Measurements from ENCODE around the gene KDM4C. TPM values are rescaled to one million over a fixed set of nuclear protein-coding genes. Genes with fewer than 3 reads are reported as not detected.

The KDM4C gene
- total RNA-seq, 2 experiments from 2014 or later: 51.5 to 60.3 TPM

DNA sequence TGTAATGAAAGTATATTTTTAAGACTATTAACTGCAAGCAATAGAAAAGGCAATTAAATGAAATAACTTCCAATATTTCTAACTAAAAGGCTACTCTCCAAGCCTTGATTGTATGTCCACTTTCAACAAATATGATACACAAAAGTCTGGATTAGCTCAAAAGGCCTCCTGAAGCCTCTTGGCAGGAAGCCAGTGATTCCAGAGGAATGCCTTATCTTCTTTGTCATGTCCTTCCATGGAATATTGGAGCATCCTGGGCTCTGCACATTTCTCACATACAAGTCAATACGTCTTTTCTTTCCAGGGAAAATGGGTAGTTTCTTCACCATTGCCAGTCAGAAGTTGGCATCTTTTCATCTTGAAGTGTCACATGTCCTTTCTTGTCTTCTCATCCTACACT is 357.8 kb downstream of the KDM4C start:
- BruUV-seq (replicated peaks): no TSS peak
- POLR2A ChIA-PET: interaction anchor here (0.6 kb wide), 1 partner anchor 250 kb away, joined by 3 read pairs; no protein-coding TSS in a partner anchor
- CTCF ChIA-PET (ENCODE audit: unreplicated experiment): no interaction called here

GRCh38 chr9:7117676-7118561 is 360.1 kb downstream of the KDM4C start:
- ChIA-PET POLR2A (interaction anchor here (1.2 kb wide), 1 partner anchor 48 kb away, joined by 3 read pairs; no protein-coding TSS in a partner anchor), CTCF (ENCODE audit: unreplicated experiment) (no interaction called here)
- no peak for TF ChIP-seq EZH2phosphoT487 (IDR thresholded peaks at IDR 0.05; ENCODE audit: borderline replicate concordance, low read depth, low read length)
- TF ChIP-seq, protein P1, sequence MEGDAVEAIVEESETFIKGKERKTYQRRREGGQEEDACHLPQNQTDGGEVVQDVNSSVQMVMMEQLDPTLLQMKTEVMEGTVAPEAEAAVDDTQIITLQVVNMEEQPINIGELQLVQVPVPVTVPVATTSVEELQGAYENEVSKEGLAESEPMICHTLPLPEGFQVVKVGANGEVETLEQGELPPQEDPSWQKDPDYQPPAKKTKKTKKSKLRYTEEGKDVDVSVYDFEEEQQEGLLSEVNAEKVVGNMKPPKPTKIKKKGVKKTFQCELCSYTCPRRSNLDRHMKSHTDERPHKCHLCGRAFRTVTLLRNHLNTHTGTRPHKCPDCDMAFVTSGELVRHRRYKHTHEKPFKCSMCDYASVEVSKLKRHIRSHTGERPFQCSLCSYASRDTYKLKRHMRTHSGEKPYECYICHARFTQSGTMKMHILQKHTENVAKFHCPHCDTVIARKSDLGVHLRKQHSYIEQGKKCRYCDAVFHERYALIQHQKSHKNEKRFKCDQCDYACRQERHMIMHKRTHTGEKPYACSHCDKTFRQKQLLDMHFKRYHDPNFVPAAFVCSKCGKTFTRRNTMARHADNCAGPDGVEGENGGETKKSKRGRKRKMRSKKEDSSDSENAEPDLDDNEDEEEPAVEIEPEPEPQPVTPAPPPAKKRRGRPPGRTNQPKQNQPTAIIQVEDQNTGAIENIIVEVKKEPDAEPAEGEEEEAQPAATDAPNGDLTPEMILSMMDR (conservative IDR thresholded peaks at IDR 0.05; ENCODE audit: low read length): no peak
- Histone ChIP-seq H3K36me3 (ENCODE audit: insufficient read depth, low read length) (no peaks in the 10 kb centered on the region), H3K9me3 (ENCODE audit: low read length) (no peaks in the 10 kb centered on the region), H3K27ac (ENCODE audit: low read depth, low read length, poor library complexity, severe bottlenecking) (no peak overlapping the region), H3K4me1 (ENCODE audit: insufficient read depth, low read length, poor library complexity, severe bottlenecking) (no peaks in the 10 kb centered on the region), H3K4me2 (ENCODE audit: low read length) (no peak overlapping the region), H4K20me1 (ENCODE audit: insufficient read depth, low read length) (no peaks in the 10 kb centered on the region), H2AFZ (ENCODE audit: low read length) (no peak overlapping the region), H3K4me3 (ENCODE audit: low read depth, low read length, poor library complexity, severe bottlenecking) (no peak overlapping the region), H3K9me2 (ENCODE audit: insufficient read depth, low read length) (no peaks in the 10 kb centered on the region), H3K79me2 (ENCODE audit: insufficient read depth, low read depth, low read length) (no peaks in the 10 kb centered on the region)
- intact Hi-C loops (cut with micrococcal nuclease; ENCODE audit: unreplicated experiment): no loop called here
- no peak for DNase-seq (ENCODE audit: low spot score)
- no TSS peak for BruUV-seq (replicated peaks)

More for the DNA sequence above, 357.8 kb downstream of the KDM4C start:
- intact Hi-C loops (cut with micrococcal nuclease; ENCODE audit: unreplicated experiment): no loop called here
- H4K20me1 ChIP-seq (ENCODE audit: insufficient read depth, low read length): no peaks in the 10 kb centered on the region
- no peaks in the 10 kb centered on the region for H3K4me1 ChIP-seq (ENCODE audit: insufficient read depth, low read length, poor library complexity, severe bottlenecking)
- no peak for DNase-seq (ENCODE audit: low spot score)
- H3K9me3 ChIP-seq (ENCODE audit: low read length): no peaks in the 10 kb centered on the region
- H3K79me2 ChIP-seq (ENCODE audit: insufficient read depth, low read depth, low read length): no peaks in the 10 kb centered on the region
- H3K27ac ChIP-seq (ENCODE audit: low read depth, low read length, poor library complexity, severe bottlenecking): no peak overlapping the region
- no peak overlapping the region for H2AFZ ChIP-seq (ENCODE audit: low read length)
- no peak for TF ChIP-seq EZH2phosphoT487 (IDR thresholded peaks at IDR 0.05; ENCODE audit: borderline replicate concordance, low read depth, low read length)
- TF ChIP-seq, protein P1 (conservative IDR thresholded peaks at IDR 0.05; ENCODE audit: low read length): no peak
- H3K4me2 ChIP-seq (ENCODE audit: low read length): no peak overlapping the region
- no peak overlapping the region for H3K4me3 ChIP-seq (ENCODE audit: low read depth, low read length, poor library complexity, severe bottlenecking)
- no peaks in the 10 kb centered on the region for H3K9me2 ChIP-seq (ENCODE audit: insufficient read depth, low read length)
- no peaks in the 10 kb centered on the region for H3K36me3 ChIP-seq (ENCODE audit: insufficient read depth, low read length)

DNA sequence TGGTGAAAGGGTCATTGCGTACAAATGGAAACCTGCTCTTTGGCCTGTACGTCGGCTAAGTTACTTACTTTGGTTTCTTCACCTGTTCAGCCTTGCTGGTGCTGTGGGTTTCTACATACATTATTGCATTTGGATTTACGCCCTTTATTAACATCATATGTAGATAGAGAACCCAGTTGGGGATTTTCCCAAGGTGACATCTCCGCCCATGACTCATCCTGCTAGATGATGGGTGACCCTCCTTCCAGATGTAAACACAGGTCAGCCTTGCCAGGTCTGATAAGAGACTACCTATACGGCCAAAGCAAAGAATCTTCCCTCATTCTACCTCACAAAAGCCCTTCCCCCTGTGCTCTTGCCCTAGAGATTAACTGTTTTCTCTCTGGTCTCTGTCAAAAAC is 360.9 kb downstream of the KDM4C start:
- Histone ChIP-seq H2AFZ (ENCODE audit: low read length) (no peak overlapping the region), H3K9me2 (ENCODE audit: insufficient read depth, low read length) (no peaks in the 10 kb centered on the region), H3K27ac (ENCODE audit: low read depth, low read length, poor library complexity, severe bottlenecking) (no peak overlapping the region), H4K20me1 (ENCODE audit: insufficient read depth, low read length) (no peaks in the 10 kb centered on the region), H3K4me1 (ENCODE audit: insufficient read depth, low read length, poor library complexity, severe bottlenecking) (no peaks in the 10 kb centered on the region), H3K9me3 (ENCODE audit: low read length) (no peaks in the 10 kb centered on the region), H3K4me3 (ENCODE audit: low read depth, low read length, poor library complexity, severe bottlenecking) (no peak overlapping the region), H3K4me2 (ENCODE audit: low read length) (no peak overlapping the region), H3K79me2 (ENCODE audit: insufficient read depth, low read depth, low read length) (no peaks in the 10 kb centered on the region), H3K36me3 (ENCODE audit: insufficient read depth, low read length) (no peaks in the 10 kb centered on the region)
- DNase-seq (ENCODE audit: low spot score): no peak
- POLR2A ChIA-PET: no interaction called here
- CTCF ChIA-PET (ENCODE audit: unreplicated experiment): no interaction called here
- intact Hi-C loops (cut with micrococcal nuclease; ENCODE audit: unreplicated experiment): no loop called here
- no peak for TF ChIP-seq EZH2phosphoT487 (IDR thresholded peaks at IDR 0.05; ENCODE audit: borderline replicate concordance, low read depth, low read length)
- TF ChIP-seq, protein P1 (conservative IDR thresholded peaks at IDR 0.05; ENCODE audit: low read length): no peak
- BruUV-seq (replicated peaks): no TSS peak
